H9 (cell line): ENCODE results near the gene SLC23A1. TPM values are rescaled to one million over a fixed set of nuclear protein-coding genes. Genes with fewer than 3 reads are reported as not detected.

Source experiments
- DNase-seq: peaks from one replicate; pipeline ENCODE4 v3.0.0-alpha.2; 2017
- H2AFZ ChIP-seq: one replicate; pipeline ENCODE4 v1.6.1; 2013; ENCODE audit warnings: mild to moderate bottlenecking, low read length, control low read depth, moderate library complexity
- H2AK5ac ChIP-seq: 2 replicates; pipeline ENCODE4 v1.6.1; 2013; ENCODE audit warnings: low read length, control low read depth, mixed read lengths; ENCODE audit not compliant: insufficient read length
- H2BK120ac ChIP-seq: one replicate; pipeline ENCODE4 v1.6.1; 2013; ENCODE audit warnings: low read depth, mild to moderate bottlenecking, low read length, control low read depth, inconsistent platforms; ENCODE audit not compliant: poor library complexity, severe bottlenecking
- H2BK12ac ChIP-seq: 2 replicates; pipeline ENCODE4 v1.6.1; 2013; ENCODE audit warnings: low read length, control low read depth, mixed read lengths, low read depth; ENCODE audit not compliant: insufficient read length
- H2BK15ac ChIP-seq: 2 replicates; pipeline ENCODE4 v1.6.1; 2013; ENCODE audit warnings: low read depth, low read length, control low read depth
- H2BK20ac ChIP-seq: one replicate; pipeline ENCODE4 v1.6.1; 2013; ENCODE audit warnings: low read depth, mild to moderate bottlenecking, low read length, control low read depth, inconsistent platforms; ENCODE audit not compliant: poor library complexity, severe bottlenecking
- H2BK5ac ChIP-seq: 2 replicates; pipeline ENCODE4 v1.6.1; 2013; ENCODE audit warnings: low read length, control low read depth, mixed read lengths; ENCODE audit not compliant: insufficient read length
- H3K14ac ChIP-seq: 2 replicates; pipeline ENCODE4 v1.6.1; 2013; ENCODE audit warnings: low read length, control low read depth; ENCODE audit not compliant: insufficient read depth
- H3K18ac ChIP-seq: 2 replicates; pipeline ENCODE4 v1.6.1; 2013; ENCODE audit warnings: low read depth, mild to moderate bottlenecking, mixed read lengths, low read length, control low read depth; ENCODE audit not compliant: insufficient read length
- H3K23ac ChIP-seq: 2 replicates; pipeline ENCODE4 v1.6.1; 2013; ENCODE audit warnings: low read length, control low read depth, mixed read lengths, low read depth; ENCODE audit not compliant: insufficient read length
- H3K23me2 ChIP-seq: 2 replicates; pipeline ENCODE4 v1.6.1; 2013; ENCODE audit warnings: low read depth, mild to moderate bottlenecking, mixed read lengths, low read length, control low read depth; ENCODE audit not compliant: insufficient read length, poor library complexity, severe bottlenecking
- H3K27ac ChIP-seq: 2 replicates; pipeline ENCODE4 v1.5.1; 2013; ENCODE audit warnings: low read length, control low read depth, mixed read lengths, low read depth; ENCODE audit not compliant: insufficient read length
- H3K27me3 ChIP-seq: 2 replicates; pipeline ENCODE4 v1.6.1; 2013; ENCODE audit warnings: low read length, control low read depth, inconsistent platforms; ENCODE audit not compliant: insufficient read depth
- H3K4ac ChIP-seq: 2 replicates; pipeline ENCODE4 v1.6.1; 2013; ENCODE audit warnings: low read depth, mild to moderate bottlenecking, control low read depth, inconsistent platforms, low read length, moderate library complexity
- H3K4me1 ChIP-seq: 2 replicates; pipeline ENCODE4 v1.6.1; 2013; ENCODE audit warnings: low read length, control low read depth, inconsistent platforms; ENCODE audit not compliant: insufficient read depth
- H3K4me2 ChIP-seq: 2 replicates; pipeline ENCODE4 v1.6.1; 2013; ENCODE audit warnings: low read length, control low read depth, mixed read lengths; ENCODE audit not compliant: insufficient read length, insufficient read depth
- H3K56ac ChIP-seq: 2 replicates; pipeline ENCODE4 v1.6.1; 2013; ENCODE audit warnings: low read depth, mild to moderate bottlenecking, mixed read lengths, low read length, control low read depth; ENCODE audit not compliant: insufficient read length
- H3K79me1 ChIP-seq: 2 replicates; pipeline ENCODE4 v1.6.1; 2013; ENCODE audit warnings: low read depth, mild to moderate bottlenecking, moderate library complexity, low read length, control low read depth, inconsistent platforms; ENCODE audit not compliant: insufficient read depth, poor library complexity, severe bottlenecking
- H3K79me2 ChIP-seq: 2 replicates; pipeline ENCODE4 v1.6.1; 2013; ENCODE audit warnings: low read length, control low read depth, inconsistent platforms; ENCODE audit not compliant: insufficient read depth
- H3K9ac ChIP-seq: 2 replicates; pipeline ENCODE4 v1.6.1; 2013; ENCODE audit warnings: low read length, control low read depth, mixed read lengths; ENCODE audit not compliant: insufficient read length; ENCODE audit errors: extremely low read depth
- H3K9me3 ChIP-seq: one replicate; pipeline ENCODE4 v1.6.1; 2013; ENCODE audit warnings: low read depth, low read length, inconsistent platforms; ENCODE audit not compliant: control insufficient read depth
- H3T11ph ChIP-seq: one replicate; pipeline ENCODE4 v1.6.1; 2013; ENCODE audit warnings: mild to moderate bottlenecking, low read length, control low read depth, inconsistent platforms
- H4K20me1 ChIP-seq: one replicate; pipeline ENCODE4 v1.6.1; 2013; ENCODE audit not compliant: control insufficient read depth, insufficient read length, insufficient read depth
- H4K5ac ChIP-seq: 2 replicates; pipeline ENCODE4 v1.6.1; 2013; ENCODE audit warnings: low read depth, mild to moderate bottlenecking, mixed read lengths, low read length, control low read depth; ENCODE audit not compliant: insufficient read length
- H4K8ac ChIP-seq: replicated peaks from 2 replicates; pipeline ENCODE4 v1.6.1; 2013; ENCODE audit warnings: low read length, control low read depth, mixed read lengths, low read depth; ENCODE audit not compliant: insufficient read length
- H4K91ac ChIP-seq: 2 replicates; pipeline ENCODE4 v1.6.1; 2013; ENCODE audit warnings: low read depth, mild to moderate bottlenecking, moderate library complexity, mixed read lengths, low read length, control low read depth; ENCODE audit not compliant: insufficient read length
- H3K27ac Mint-ChIP-seq, 3 experiments: 2 replicates in 2 of 3; 3 replicates in 1 of 3; pipeline ENCODE4 v1.8.0; 2020 to 2021; ENCODE audit warnings: mixed read lengths in 3 of 3, mild to moderate bottlenecking in 1 of 3, moderate library complexity in 1 of 3
- H3K27me3 Mint-ChIP-seq: 2 replicates; pipeline ENCODE4 v1.8.0; 2021; ENCODE audit warnings: low read depth, mild to moderate bottlenecking, moderate library complexity, mixed read lengths
- H3K36me3 Mint-ChIP-seq, 3 experiments: 2 replicates in 2 of 3; 3 replicates in 1 of 3; pipeline ENCODE4 v1.8.0; 2020 to 2021; ENCODE audit warnings: low read depth in 3 of 3, mixed read lengths in 3 of 3; ENCODE audit not compliant: insufficient read depth in 1 of 3
- H3K4me1 Mint-ChIP-seq, 2 experiments: 2 replicates each; pipeline ENCODE4 v1.8.0; 2020; ENCODE audit warnings: mixed read lengths in 2 of 2
- H3K4me3 Mint-ChIP-seq, 2 experiments: 2 replicates in 1 of 2; 3 replicates in 1 of 2; pipeline ENCODE4 v1.8.0; 2020 to 2021; ENCODE audit warnings: mild to moderate bottlenecking in 2 of 2, mixed read lengths in 2 of 2, moderate library complexity in 1 of 2
- H3K9me3 Mint-ChIP-seq, 2 experiments: 2 replicates in 1 of 2; 3 replicates in 1 of 2; pipeline ENCODE4 v1.8.0; 2020; ENCODE audit warnings: mild to moderate bottlenecking in 2 of 2, mixed read lengths in 2 of 2, moderate library complexity in 1 of 2
- CTCF ChIP-seq: fragments of 200-600 bp; sonication (generic); conservative IDR thresholded peaks from 3 replicates; pipeline ENCODE4 v1.8.0; 2021; ENCODE audit warnings: antibody characterized with exemption, mild to moderate bottlenecking
- WGBS: extraction: QIAGEN DNeasy Blood & Tissue Kit; methylation state at CpG from one replicate; pipeline ENCODE4 v1.1.7; 2013; ENCODE audit warnings: missing lambda C conversion rate, low lambda C conversion rate, mixed read lengths; ENCODE audit not compliant: insufficient read length; ENCODE audit errors: extremely low coverage; 5-methylcytosine and 5-hydroxymethylcytosine counted together
- total RNA-seq: library from RNA; stranded (reverse); gene quantifications from 2 replicates; pipeline ENCODE4 v1.2.1, GENCODE V29; 2021

SLC23A1 gene
- total RNA-seq, 1 experiment from 2014 or later: not detected

GRCh38 chr5:139388198-139388821 is 5.2 kb upstream of the SLC23A1 start:
- H2BK12ac ChIP-seq: no peak overlapping the region
- no peak overlapping the region for H3K9ac ChIP-seq
- no peak overlapping the region for H2BK120ac ChIP-seq
- H3K23me2 ChIP-seq: peaks cover 7% of the 10 kb centered on the region
- no peak overlapping the region for H4K5ac ChIP-seq
- no peak for DNase-seq
- peak overlapping the region in 2 of 3 experiments; percentile 57 to 83; a peak in 4 of 7 replicates for H3K27ac Mint-ChIP-seq
- peak overlapping the region; percentile 70 for H3K14ac ChIP-seq
- H3K9me3 ChIP-seq: no peaks in the 10 kb centered on the region
- H2BK5ac ChIP-seq: no peak overlapping the region
- H3K27me3 Mint-ChIP-seq: peaks cover 13% of the 10 kb centered on the region
- WGBS: no CpG with 5 or more reads among the region's 8 CpGs
- no peaks in the 10 kb centered on the region for H3K9me3 Mint-ChIP-seq
- H3K36me3 Mint-ChIP-seq: no peaks in the 10 kb centered on the region; a peak in 1 of 7 replicates
- H2AFZ ChIP-seq: no peak overlapping the region
- H3K4me1 ChIP-seq: peaks cover 3% of the 10 kb centered on the region; the same call in 1 of the 2 replicates
- H3T11ph ChIP-seq: no peak overlapping the region
- H3K4me3 Mint-ChIP-seq: peak overlapping the region in 1 of 2 experiments; percentile 22; a peak in 2 of 5 replicates
- H2BK20ac ChIP-seq: no peak overlapping the region
- H3K4me1 Mint-ChIP-seq: peaks cover 15 to 38% of the 10 kb centered on the region in 2 experiments
- no peak overlapping the region for H3K56ac ChIP-seq
- H2AK5ac ChIP-seq: no peak overlapping the region
- no peak overlapping the region for H3K27ac ChIP-seq
- H2BK15ac ChIP-seq: no peak overlapping the region
- H4K8ac ChIP-seq: no peak overlapping the region
- TF ChIP-seq CTCF: no peak
- H4K20me1 ChIP-seq: peaks cover 2% of the 10 kb centered on the region
- no peak overlapping the region for H3K4me2 ChIP-seq
- H3K27me3 ChIP-seq: peaks cover under 1% of the 10 kb centered on the region; the same call in 1 of the 2 replicates
- H3K79me2 ChIP-seq: no peaks in the 10 kb centered on the region
- H3K23ac ChIP-seq: no peak overlapping the region
- H4K91ac ChIP-seq: no peak overlapping the region
- no peak overlapping the region for H3K4ac ChIP-seq
- no peaks in the 10 kb centered on the region for H3K79me1 ChIP-seq
- peak overlapping the region; percentile 45 for H3K18ac ChIP-seq
